SU-DHL-6 (cell line): ENCODE results near the gene CCDC74A.

Experiments used
- EZH2phosphoT487 ChIP-seq: fragments of 200-600 bp; sonication (generic), shearing (Covaris generic); conservative IDR thresholded peaks from 2 replicates; pipeline ENCODE4 v1.6.1; 2018; ENCODE audit warnings: mild to moderate bottlenecking, antibody characterized with exemption, low read length, moderate library complexity, mixed read lengths
- TF ChIP-seq, protein P1 (sequence below): fragments of 200-600 bp; sonication (generic); IDR thresholded peaks from one replicate; pipeline ENCODE4 v1.5.1; 2017; ENCODE audit warnings: antibody characterized with exemption, mild to moderate bottlenecking, low read length, moderate library complexity; ENCODE audit not compliant: insufficient read depth, poor library complexity, severe bottlenecking

DNA sequence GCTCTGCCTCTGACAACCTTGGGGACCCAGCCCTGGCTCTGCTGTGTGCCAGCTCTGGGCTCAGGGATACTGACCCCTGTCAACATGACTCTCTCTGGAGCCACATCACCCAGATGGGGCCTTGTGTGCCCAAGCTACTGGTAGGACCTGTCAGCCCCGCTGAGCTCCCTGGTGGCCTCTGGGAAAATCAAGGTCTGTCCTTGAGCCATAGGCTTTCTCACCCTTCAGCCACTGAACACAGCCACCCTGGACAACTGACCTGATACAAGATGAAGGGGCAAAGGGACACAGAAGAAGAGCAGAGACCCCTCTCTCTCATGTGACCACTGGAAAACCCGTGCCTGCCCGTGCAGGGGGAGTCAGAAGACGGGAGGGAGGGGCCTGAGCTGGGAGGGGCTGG, 7.8 kb downstream of the CCDC74A start:
- TF ChIP-seq, protein P1, sequence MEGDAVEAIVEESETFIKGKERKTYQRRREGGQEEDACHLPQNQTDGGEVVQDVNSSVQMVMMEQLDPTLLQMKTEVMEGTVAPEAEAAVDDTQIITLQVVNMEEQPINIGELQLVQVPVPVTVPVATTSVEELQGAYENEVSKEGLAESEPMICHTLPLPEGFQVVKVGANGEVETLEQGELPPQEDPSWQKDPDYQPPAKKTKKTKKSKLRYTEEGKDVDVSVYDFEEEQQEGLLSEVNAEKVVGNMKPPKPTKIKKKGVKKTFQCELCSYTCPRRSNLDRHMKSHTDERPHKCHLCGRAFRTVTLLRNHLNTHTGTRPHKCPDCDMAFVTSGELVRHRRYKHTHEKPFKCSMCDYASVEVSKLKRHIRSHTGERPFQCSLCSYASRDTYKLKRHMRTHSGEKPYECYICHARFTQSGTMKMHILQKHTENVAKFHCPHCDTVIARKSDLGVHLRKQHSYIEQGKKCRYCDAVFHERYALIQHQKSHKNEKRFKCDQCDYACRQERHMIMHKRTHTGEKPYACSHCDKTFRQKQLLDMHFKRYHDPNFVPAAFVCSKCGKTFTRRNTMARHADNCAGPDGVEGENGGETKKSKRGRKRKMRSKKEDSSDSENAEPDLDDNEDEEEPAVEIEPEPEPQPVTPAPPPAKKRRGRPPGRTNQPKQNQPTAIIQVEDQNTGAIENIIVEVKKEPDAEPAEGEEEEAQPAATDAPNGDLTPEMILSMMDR, result no peak
- TF ChIP-seq EZH2phosphoT487, result no peak
